Bronchial epithelial cell (primary cell): ENCODE measurements around the gene EIF2S2. TPM values are rescaled to one million over a fixed set of nuclear protein-coding genes. Genes with fewer than 3 reads are reported as not detected.

ENCODE experiments used
- DNase-seq: peaks from one replicate; pipeline ENCODE4 v3.0.0-alpha.2; 2010; ENCODE audit warnings: low read depth
- FAIRE-seq: peaks from 2 replicates; lab custom pipeline; 2011; peaks lifted over from hg19 to GRCh38; lab: Jason Lieb, UNC
- H3K27me3 ChIP-seq: 2 replicates; pipeline ENCODE4 v1.5.1; 2011; ENCODE audit warnings: low read length; ENCODE audit not compliant: control insufficient read depth, insufficient read depth
- H3K36me3 ChIP-seq: 2 replicates; pipeline ENCODE4 v1.5.1; 2011; ENCODE audit warnings: low read length; ENCODE audit not compliant: control insufficient read depth, insufficient read depth
- H3K4me3 ChIP-seq: 2 replicates; pipeline ENCODE4 v1.5.1; 2011; ENCODE audit warnings: mild to moderate bottlenecking, low read depth, low read length, control low read depth
- CTCF ChIP-seq: IDR thresholded peaks from 2 replicates; pipeline ENCODE4 v1.5.1; 2011; ENCODE audit warnings: mild to moderate bottlenecking, moderate library complexity, low read length, control low read depth, inconsistent platforms; ENCODE audit not compliant: insufficient read depth, severe bottlenecking
- total RNA-seq: library from RNA; depleted of rRNA; stranded (reverse); fragments of >200 nt; gene quantifications from 2 replicates; pipeline ENCODE4 v1.2.1, GENCODE V29; 2014

The EIF2S2 gene
- total RNA-seq, 1 donor from 2014 or later: 129 TPM

GRCh38 chr20:34089175-34089479 lies 22.9 kb downstream of the EIF2S2 start:
- FAIRE-seq: no peak
- Histone ChIP-seq H3K36me3 (peaks cover 27% of the 10 kb centered on the region), H3K4me3 (no peak overlapping the region), H3K27me3 (no peaks in the 10 kb centered on the region)
- TF ChIP-seq CTCF: no peak
- DNase-seq: no peak

GRCh38 chr20:34088305-34089174 lies 23.5 kb downstream of the EIF2S2 start:
- TF ChIP-seq CTCF: no peak
- DNase-seq: no peak
- H3K4me3 ChIP-seq: no peak overlapping the region
- H3K36me3 ChIP-seq: peaks cover 25% of the 10 kb centered on the region
- no peaks in the 10 kb centered on the region for H3K27me3 ChIP-seq
- FAIRE-seq: no peak

- no peak for TF ChIP-seq CTCF
- no peak for FAIRE-seq
- peaks cover 16% of the 10 kb centered on the region for H3K36me3 ChIP-seq
- H3K4me3 ChIP-seq: no peak overlapping the region
- H3K27me3 ChIP-seq: no peaks in the 10 kb centered on the region
- no peak for DNase-seq
Observed at GRCh38 chr20:34085544-34086040, 26.5 kb downstream of the EIF2S2 start.

GRCh38 chr20:34084227-34084923 lies 27.7 kb downstream of the EIF2S2 start:
- no peak for FAIRE-seq
- no peak for TF ChIP-seq CTCF
- H3K36me3 ChIP-seq: peaks cover 12% of the 10 kb centered on the region

GRCh38 chr20:34083781-34084180 lies 28.3 kb downstream of the EIF2S2 start:
- DNase-seq (no peak), FAIRE-seq (no peak)
- Histone ChIP-seq H3K27me3 (no peaks in the 10 kb centered on the region), H3K36me3 (peaks cover 11% of the 10 kb centered on the region), H3K4me3 (no peak overlapping the region)
- TF ChIP-seq CTCF: no peak

More at GRCh38 chr20:34084227-34084923, 27.7 kb downstream of the EIF2S2 start:
- H3K27me3 ChIP-seq: no peaks in the 10 kb centered on the region
- no peak for DNase-seq
- H3K4me3 ChIP-seq: no peak overlapping the region
